GM19238 (cell line): ENCODE measurements around the gene DGKD.

ENCODE experiments used
- DNase-seq: peaks from one replicate; pipeline ENCODE4 v3.0.0; 2011; ENCODE audit warnings: low spot score; ENCODE audit not compliant: insufficient read length

The DGKD gene

GRCh38 chr2:233495503-233496496 lies 141.5 kb downstream of the DGKD start:
- DNase-seq: no peak

- DNase-seq: no peak
Observed at GRCh38 chr2:233497692-233498091, 143.4 kb downstream of the DGKD start.

GRCh38 chr2:233498126-233498525 lies 143.8 kb downstream of the DGKD start:
- no peak for DNase-seq

GRCh38 chr2:233499928-233500327 lies 145.6 kb downstream of the DGKD start:
- DNase-seq: no peak

GRCh38 chr2:233501198-233502076 lies 147.1 kb downstream of the DGKD start:
- no peak for DNase-seq

- DNase-seq: no peak
Observed at GRCh38 chr2:233503481-233503880, 149.2 kb downstream of the DGKD start.

GRCh38 chr2:233503947-233504637 lies 149.8 kb downstream of the DGKD start:
- no peak for DNase-seq

- DNase-seq: no peak
Observed at GRCh38 chr2:233513953-233514655, 159.8 kb downstream of the DGKD start.

GRCh38 chr2:233519787-233520611 lies 165.7 kb downstream of the DGKD start:
- no peak for DNase-seq
